ENCODE data around the gene CD164L2.

DNA sequence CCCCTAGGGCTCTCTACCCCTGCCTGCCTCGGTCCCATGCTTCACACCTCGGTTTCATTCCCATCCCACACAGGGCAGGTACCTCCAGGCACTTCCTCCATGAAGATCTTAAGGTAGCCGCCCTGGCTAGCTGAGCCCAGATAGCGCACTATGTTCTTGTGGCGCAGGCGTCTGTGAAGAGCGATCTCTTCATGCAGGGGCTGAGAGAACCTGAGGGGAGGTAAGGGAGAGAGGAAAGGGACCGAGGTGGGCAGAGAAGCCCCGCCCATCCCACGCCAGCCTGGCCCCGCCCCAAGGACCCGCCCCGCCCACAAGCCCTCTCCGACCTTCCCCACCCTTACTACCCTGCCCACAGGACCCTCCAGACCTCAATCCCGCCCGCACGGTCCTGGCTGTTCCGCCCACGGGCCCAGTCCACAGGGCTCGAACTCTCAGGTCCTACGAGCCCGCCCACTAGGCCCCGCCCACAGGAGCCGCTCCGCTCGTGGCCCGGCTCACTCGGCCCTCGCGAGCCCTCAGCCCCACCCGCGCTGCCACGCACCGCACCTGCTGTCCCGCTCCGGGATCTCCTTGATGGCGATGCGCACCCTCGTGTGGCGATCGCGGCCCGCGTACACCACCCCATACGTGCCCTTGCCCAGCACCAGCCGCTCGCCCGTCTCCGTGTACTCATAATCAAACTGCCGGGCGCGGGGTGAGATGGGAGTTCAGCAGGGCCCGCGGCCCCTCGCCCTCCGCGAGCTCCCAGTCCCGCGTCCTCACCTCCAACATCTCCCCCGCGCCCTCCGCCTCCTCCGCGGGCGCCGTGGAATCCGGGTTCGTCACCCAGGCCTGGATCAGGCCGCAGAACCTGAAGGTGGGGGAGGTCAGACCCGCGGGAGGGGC, 22.7 kb downstream of the CD164L2 start:
- TF ChIP-seq, protein P1, sequence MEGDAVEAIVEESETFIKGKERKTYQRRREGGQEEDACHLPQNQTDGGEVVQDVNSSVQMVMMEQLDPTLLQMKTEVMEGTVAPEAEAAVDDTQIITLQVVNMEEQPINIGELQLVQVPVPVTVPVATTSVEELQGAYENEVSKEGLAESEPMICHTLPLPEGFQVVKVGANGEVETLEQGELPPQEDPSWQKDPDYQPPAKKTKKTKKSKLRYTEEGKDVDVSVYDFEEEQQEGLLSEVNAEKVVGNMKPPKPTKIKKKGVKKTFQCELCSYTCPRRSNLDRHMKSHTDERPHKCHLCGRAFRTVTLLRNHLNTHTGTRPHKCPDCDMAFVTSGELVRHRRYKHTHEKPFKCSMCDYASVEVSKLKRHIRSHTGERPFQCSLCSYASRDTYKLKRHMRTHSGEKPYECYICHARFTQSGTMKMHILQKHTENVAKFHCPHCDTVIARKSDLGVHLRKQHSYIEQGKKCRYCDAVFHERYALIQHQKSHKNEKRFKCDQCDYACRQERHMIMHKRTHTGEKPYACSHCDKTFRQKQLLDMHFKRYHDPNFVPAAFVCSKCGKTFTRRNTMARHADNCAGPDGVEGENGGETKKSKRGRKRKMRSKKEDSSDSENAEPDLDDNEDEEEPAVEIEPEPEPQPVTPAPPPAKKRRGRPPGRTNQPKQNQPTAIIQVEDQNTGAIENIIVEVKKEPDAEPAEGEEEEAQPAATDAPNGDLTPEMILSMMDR (conservative IDR thresholded peaks at IDR 0.05 in 1 of 2, IDR thresholded peaks at IDR 0.05 in 1 of 2; ENCODE audit: extremely low read depth in 1 of 2, insufficient read depth in 1 of 2, low read depth in 1 of 2, low read length in 2 of 2): no peak
- TF ChIP-seq EZH2 (IDR thresholded peaks at IDR 0.05; ENCODE audit: borderline replicate concordance, low read length): no peak

All from mammary epithelial cell (primary cell).